Spleen (tissue), 7 donors: ENCODE measurements around the gene LCLAT1.

Source experiments
- POLR2A ChIP-seq, 3 donors: fragments of 450-650 bp; IDR thresholded peaks; one replicate each; pipeline ENCODE4 v1.5.1; 2017; ENCODE audit warnings: antibody characterized with exemption in 3 of 3, mild to moderate bottlenecking in 1 of 3
- TF ChIP-seq, protein P1 (sequence below), 11 experiments: fragments of 200-600 bp in 7 of 11; fragments of 450-650 bp in 4 of 11; sonication (generic) in 4 of 11; IDR thresholded peaks in 8 of 11; conservative IDR thresholded peaks in 3 of 11; 1 replicate in 7 of 11; 2 replicates in 4 of 11; pipeline versions ENCODE4 v1.4.0 to v1.8.0; 2016 to 2021; ENCODE audit warnings: antibody characterized with exemption in 11 of 11, inconsistent platforms in 4 of 11, mild to moderate bottlenecking in 1 of 11
- donor health status: DM: no; HTN: no; CAD: no; lungs with moderate emphysema.
- donor health status: DM: no; HTN: no; CAD: no.
- donor health status: DM: no; HTN: no; CAD: no.

DNA sequence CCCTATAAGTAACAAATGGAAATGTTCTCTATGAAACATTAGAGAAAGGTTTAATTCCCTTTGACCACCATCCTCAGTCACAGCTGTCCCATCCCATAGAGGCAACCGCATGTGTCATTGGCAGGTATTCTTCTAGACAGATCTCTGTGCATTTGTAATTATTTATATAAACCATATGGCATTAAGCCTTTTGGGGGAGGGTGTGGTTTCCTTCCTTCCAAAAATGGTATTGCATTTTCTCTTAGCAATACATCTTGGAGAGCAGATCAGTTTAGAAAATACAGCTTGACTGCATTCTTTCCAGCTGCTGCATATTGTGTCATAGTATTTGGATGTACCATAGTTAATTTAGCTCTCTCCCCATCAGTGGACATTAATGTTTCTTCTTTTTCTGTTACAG is 57.7 kb downstream of the LCLAT1 start:
- TF ChIP-seq, protein P1, sequence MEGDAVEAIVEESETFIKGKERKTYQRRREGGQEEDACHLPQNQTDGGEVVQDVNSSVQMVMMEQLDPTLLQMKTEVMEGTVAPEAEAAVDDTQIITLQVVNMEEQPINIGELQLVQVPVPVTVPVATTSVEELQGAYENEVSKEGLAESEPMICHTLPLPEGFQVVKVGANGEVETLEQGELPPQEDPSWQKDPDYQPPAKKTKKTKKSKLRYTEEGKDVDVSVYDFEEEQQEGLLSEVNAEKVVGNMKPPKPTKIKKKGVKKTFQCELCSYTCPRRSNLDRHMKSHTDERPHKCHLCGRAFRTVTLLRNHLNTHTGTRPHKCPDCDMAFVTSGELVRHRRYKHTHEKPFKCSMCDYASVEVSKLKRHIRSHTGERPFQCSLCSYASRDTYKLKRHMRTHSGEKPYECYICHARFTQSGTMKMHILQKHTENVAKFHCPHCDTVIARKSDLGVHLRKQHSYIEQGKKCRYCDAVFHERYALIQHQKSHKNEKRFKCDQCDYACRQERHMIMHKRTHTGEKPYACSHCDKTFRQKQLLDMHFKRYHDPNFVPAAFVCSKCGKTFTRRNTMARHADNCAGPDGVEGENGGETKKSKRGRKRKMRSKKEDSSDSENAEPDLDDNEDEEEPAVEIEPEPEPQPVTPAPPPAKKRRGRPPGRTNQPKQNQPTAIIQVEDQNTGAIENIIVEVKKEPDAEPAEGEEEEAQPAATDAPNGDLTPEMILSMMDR (IDR thresholded peaks at IDR 0.05 in 8 of 11, conservative IDR thresholded peaks at IDR 0.05 in 3 of 11) = no peak
- TF ChIP-seq POLR2A (IDR thresholded peaks at IDR 0.05) = no peak
